LNCaP clone FGC (cell line): ENCODE data around the gene MAP1LC3B.

ENCODE experiments used
- DNase-seq: peaks from one replicate; pipeline ENCODE4 v3.0.0-alpha.2; 2011; ENCODE audit warnings: low read depth
- H3K4me3 ChIP-seq: 2 replicates; pipeline ENCODE4 v1.5.1; 2011; ENCODE audit warnings: mild to moderate bottlenecking, low read depth, low read length, control low read depth
- TF ChIP-seq, protein P1 (sequence below): IDR thresholded peaks from 2 replicates; pipeline ENCODE4 v1.5.1; 2012; ENCODE audit warnings: mild to moderate bottlenecking; ENCODE audit not compliant: control insufficient read depth, insufficient read depth; ENCODE audit errors: extremely low read depth

MAP1LC3B gene

DNA sequence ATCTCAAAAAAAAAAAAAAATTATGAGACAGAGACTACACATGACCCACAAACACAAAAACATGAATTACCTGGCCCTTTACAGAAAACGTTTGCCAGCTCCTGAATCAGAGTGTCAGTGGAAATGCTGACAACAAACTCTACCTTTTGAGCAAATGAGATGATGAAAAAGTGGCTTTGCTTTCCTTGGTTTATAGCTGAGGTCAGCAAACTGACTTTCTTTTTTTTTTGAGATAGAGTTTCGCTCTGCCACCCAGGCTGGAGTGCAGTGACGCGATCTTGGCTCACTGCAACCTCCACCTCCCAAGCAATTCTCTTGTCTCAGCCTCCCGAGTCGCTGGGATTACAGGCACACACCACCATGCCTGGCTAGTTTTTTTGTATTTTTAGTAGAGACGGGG is 54.3 kb downstream of the MAP1LC3B start:
- TF ChIP-seq, protein P1, sequence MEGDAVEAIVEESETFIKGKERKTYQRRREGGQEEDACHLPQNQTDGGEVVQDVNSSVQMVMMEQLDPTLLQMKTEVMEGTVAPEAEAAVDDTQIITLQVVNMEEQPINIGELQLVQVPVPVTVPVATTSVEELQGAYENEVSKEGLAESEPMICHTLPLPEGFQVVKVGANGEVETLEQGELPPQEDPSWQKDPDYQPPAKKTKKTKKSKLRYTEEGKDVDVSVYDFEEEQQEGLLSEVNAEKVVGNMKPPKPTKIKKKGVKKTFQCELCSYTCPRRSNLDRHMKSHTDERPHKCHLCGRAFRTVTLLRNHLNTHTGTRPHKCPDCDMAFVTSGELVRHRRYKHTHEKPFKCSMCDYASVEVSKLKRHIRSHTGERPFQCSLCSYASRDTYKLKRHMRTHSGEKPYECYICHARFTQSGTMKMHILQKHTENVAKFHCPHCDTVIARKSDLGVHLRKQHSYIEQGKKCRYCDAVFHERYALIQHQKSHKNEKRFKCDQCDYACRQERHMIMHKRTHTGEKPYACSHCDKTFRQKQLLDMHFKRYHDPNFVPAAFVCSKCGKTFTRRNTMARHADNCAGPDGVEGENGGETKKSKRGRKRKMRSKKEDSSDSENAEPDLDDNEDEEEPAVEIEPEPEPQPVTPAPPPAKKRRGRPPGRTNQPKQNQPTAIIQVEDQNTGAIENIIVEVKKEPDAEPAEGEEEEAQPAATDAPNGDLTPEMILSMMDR, result no peak
- DNase-seq, result no peak

DNA sequence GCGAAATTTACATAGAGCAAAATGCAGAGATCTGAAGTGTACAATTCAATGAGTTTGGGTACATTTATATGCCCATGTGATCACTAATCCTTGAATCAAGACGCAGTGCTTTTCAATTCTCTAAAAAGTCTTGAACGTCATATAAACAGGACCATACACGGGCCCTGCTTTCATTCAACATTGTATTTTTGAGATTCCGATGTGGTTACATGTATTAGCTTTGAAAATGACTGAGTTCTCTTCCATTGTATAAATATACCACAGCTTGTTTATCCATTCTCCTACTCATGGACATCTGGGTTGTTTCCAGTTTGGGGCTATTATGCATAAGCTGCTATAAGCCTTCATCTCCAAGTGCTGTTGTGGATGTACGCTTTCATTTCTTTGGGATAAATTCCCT is 55.2 kb downstream of the MAP1LC3B start:
- TF ChIP-seq, protein P1, result no peak
- H3K4me3 ChIP-seq, result no peak overlapping the region
- no peak for DNase-seq

More for the DNA sequence above, 54.3 kb downstream of the MAP1LC3B start:
- no peak overlapping the region for H3K4me3 ChIP-seq

DNA sequence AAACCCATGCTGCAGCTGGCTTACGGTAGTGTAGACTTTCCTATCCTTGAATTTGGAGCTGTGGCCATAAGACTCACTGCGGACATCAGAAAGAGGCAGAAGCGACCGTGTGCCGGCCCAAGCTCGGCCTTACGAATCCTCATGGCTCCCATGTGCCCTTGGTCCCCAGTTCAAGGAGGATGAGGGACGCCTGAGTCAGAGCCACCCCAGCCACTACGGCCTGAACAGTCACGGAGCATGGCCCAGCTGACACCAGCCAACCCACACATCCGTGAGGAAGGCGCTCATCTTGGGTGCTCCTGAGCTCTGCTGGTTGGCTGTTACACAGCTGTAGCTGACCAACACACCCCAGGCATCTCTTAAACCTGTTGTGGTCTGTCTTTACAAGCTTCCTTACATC is 56.7 kb downstream of the MAP1LC3B start:
- TF ChIP-seq, protein P1, result no peak
- DNase-seq, result no peak
- no peak overlapping the region for H3K4me3 ChIP-seq

DNA sequence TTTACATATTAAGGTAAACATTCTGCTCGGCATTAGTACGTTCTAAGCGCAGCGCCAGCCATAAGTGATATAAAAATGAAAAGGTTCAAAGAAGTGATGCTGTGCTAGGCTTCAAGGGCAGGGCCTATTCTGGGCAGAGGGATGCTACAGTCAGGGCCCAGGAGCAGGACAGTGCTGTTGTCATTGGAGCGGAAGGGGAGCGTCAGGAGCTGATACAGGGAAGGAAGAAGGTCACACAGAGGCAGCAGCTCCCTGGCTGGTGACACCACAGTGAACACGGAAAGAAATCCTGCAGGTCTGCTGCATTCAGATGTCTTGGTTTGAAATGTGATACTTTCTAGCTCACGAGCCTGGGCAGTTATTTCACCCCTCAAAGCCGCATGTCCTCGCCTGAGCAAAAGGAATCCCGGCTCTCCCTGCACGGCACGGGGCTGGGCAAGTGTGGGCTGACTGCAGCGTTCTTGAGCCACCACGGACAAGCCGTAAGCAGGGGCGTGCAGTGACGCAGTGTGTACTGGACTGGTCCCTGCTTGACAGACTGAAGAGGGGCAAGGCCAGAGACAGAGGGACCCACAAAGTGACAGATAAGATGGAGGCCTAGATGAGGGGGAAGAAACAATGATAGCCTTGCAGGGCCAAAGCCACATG is 59.6 kb downstream of the MAP1LC3B start:
- TF ChIP-seq, protein P1, result no peak
- DNase-seq, result no peak
- no peak overlapping the region for H3K4me3 ChIP-seq

DNA sequence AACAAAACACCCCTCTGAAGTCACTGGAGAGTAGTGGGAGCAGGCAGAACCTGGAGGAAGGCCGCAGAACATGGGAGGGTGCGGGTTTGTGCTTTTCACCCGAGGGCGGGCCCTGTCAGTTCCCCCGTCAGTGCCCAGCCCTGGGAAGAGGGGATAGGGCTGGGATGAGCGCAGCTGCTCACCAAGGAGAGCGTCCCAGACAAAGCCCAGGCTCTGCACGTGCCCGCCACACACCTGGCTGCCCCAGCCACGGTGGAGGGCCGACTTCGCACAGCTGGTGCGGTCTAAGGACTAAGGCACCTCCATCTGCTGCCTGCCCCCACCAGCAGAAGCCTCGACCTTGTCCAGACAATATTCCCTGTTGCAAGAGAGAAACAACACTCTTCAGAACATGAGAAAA is 61.2 kb downstream of the MAP1LC3B start:
- no peak overlapping the region for H3K4me3 ChIP-seq
- DNase-seq, result no peak
- TF ChIP-seq, protein P1, result no peak
